Neuronal stem cell (in vitro differentiated cells): ENCODE results near the gene BABAM2.

Source experiments
- DNase-seq: peaks from one replicate; pipeline ENCODE4 v3.0.0-alpha.2; 2013; ENCODE audit warnings: low spot score
- H2AFZ ChIP-seq: one replicate; pipeline ENCODE4 v1.6.1; 2013; ENCODE audit warnings: mild to moderate bottlenecking, low read length, inconsistent platforms
- H2AK5ac ChIP-seq: 2 replicates; pipeline ENCODE4 v1.6.1; 2013; ENCODE audit warnings: low read depth, mild to moderate bottlenecking, inconsistent platforms, low read length, moderate library complexity, mixed read lengths
- H2BK120ac ChIP-seq: 2 replicates; pipeline ENCODE4 v1.6.1; 2013; ENCODE audit warnings: low read depth, mild to moderate bottlenecking, inconsistent platforms, low read length, moderate library complexity, mixed read lengths
- H2BK12ac ChIP-seq: one replicate; pipeline ENCODE4 v1.6.1; 2013; ENCODE audit warnings: low read length, inconsistent platforms
- H2BK15ac ChIP-seq: 2 replicates; pipeline ENCODE4 v1.6.1; 2013; ENCODE audit warnings: mild to moderate bottlenecking, low read length, inconsistent platforms, mixed read lengths
- H2BK5ac ChIP-seq: one replicate; pipeline ENCODE4 v1.6.1; 2013; ENCODE audit warnings: inconsistent platforms, mild to moderate bottlenecking, low read length, moderate library complexity
- H3K14ac ChIP-seq: one replicate; pipeline ENCODE4 v1.6.1; 2013; ENCODE audit warnings: low read length, inconsistent platforms
- H3K18ac ChIP-seq: 2 replicates; pipeline ENCODE4 v1.6.1; 2013; ENCODE audit warnings: low read length, inconsistent platforms
- H3K23ac ChIP-seq: 2 replicates; pipeline ENCODE4 v1.6.1; 2013; ENCODE audit warnings: low read depth, mild to moderate bottlenecking, mixed read lengths, low read length, inconsistent platforms; ENCODE audit not compliant: poor library complexity
- H3K27ac ChIP-seq: replicated peaks from 3 replicates; pipeline ENCODE4 v1.5.1; 2013; ENCODE audit warnings: low read length, inconsistent platforms
- H3K27me3 ChIP-seq, 3 experiments: 2 replicates each; pipeline ENCODE4 v1.6.1; 2013; ENCODE audit warnings: low read length in 3 of 3, mild to moderate bottlenecking in 2 of 3, inconsistent platforms in 1 of 3, low read depth in 1 of 3, mixed read lengths in 1 of 3, moderate library complexity in 1 of 3; ENCODE audit not compliant: control insufficient read depth in 3 of 3, insufficient read depth in 3 of 3
- H3K36me3 ChIP-seq, 2 donors: replicated peaks in 1 of 2; 2 replicates each; pipeline ENCODE4 v1.6.1; 2013; ENCODE audit warnings: low read length in 2 of 2; ENCODE audit not compliant: control insufficient read depth in 2 of 2, insufficient read depth in 2 of 2
- H3K4ac ChIP-seq: 2 replicates; pipeline ENCODE4 v1.6.1; 2013; ENCODE audit warnings: inconsistent platforms, mild to moderate bottlenecking, low read length, moderate library complexity
- H3K4me1 ChIP-seq, 2 donors: 1 replicate in 1 of 2; 2 replicates in 1 of 2; pipeline ENCODE4 v1.6.1; 2013; ENCODE audit warnings: low read length in 2 of 2, low read depth in 1 of 2; ENCODE audit not compliant: control insufficient read depth in 2 of 2, insufficient read depth in 1 of 2
- H3K4me2 ChIP-seq: one replicate; pipeline ENCODE4 v1.6.1; 2013; ENCODE audit warnings: mild to moderate bottlenecking, low read length, inconsistent platforms; ENCODE audit not compliant: insufficient read depth, poor library complexity, severe bottlenecking
- H3K4me3 ChIP-seq, 2 donors: 2 replicates each; pipeline ENCODE4 v1.5.1; 2013; ENCODE audit warnings: low read length in 2 of 2, mild to moderate bottlenecking in 2 of 2, inconsistent platforms in 1 of 2, moderate library complexity in 1 of 2
- H3K79me1 ChIP-seq: one replicate; pipeline ENCODE4 v1.6.1; 2013; ENCODE audit warnings: low read depth, mild to moderate bottlenecking, inconsistent platforms, low read length, moderate library complexity
- H3K9ac ChIP-seq: one replicate; pipeline ENCODE4 v1.6.1; 2013; ENCODE audit warnings: mild to moderate bottlenecking, low read depth, low read length, inconsistent platforms; ENCODE audit not compliant: poor library complexity
- H3K9me3 ChIP-seq, 2 donors: replicated peaks in 1 of 2; 2 replicates each; pipeline versions ENCODE3 to v1.6.1; 2013; ENCODE audit warnings: low read length in 2 of 2, mild to moderate bottlenecking in 2 of 2, inconsistent platforms in 1 of 2, low read depth in 1 of 2, mixed read lengths in 1 of 2, moderate library complexity in 1 of 2; ENCODE audit not compliant: control insufficient read depth in 2 of 2, insufficient read depth in 1 of 2
- H4K8ac ChIP-seq: one replicate; pipeline ENCODE4 v1.6.1; 2013; ENCODE audit warnings: low read depth, mild to moderate bottlenecking, inconsistent platforms, low read length, moderate library complexity
- H4K91ac ChIP-seq: one replicate; pipeline ENCODE4 v1.6.1; 2013; ENCODE audit warnings: low read length, low read depth, mild to moderate bottlenecking, inconsistent platforms; ENCODE audit not compliant: poor library complexity
- WGBS, 2 donors: extraction: QIAGEN DNeasy Blood & Tissue Kit; methylation state at CpG; one replicate each; pipeline ENCODE4 v1.1.7; 2013; ENCODE audit warnings: missing lambda C conversion rate in 2 of 2, mixed read lengths in 1 of 2; ENCODE audit not compliant: insufficient read length in 2 of 2, insufficient replicate concordance in 1 of 2; ENCODE audit errors: extremely low coverage in 2 of 2; 5-methylcytosine and 5-hydroxymethylcytosine counted together

BABAM2 gene

GRCh38 chr2:28248511-28248910 lies 358.0 kb downstream of the BABAM2 start:
- no CpG with 5 or more reads among the region's 2 CpGs for WGBS, 2 donors
- no peak overlapping the region for H3K4me3 ChIP-seq

GRCh38 chr2:28250006-28250405 lies 359.5 kb downstream of the BABAM2 start:
- Histone ChIP-seq H3K9me3 (no peaks in the 10 kb centered on the region), H3K9ac (no peak overlapping the region), H2BK12ac (no peak overlapping the region), H3K27me3 (no peaks in the 10 kb centered on the region), H3K27ac (no peak overlapping the region), H4K91ac (no peak overlapping the region), H3K36me3 (no peaks in the 10 kb centered on the region), H3K4me2 (no peak overlapping the region), H3K4ac (no peak overlapping the region), H3K14ac (no peak overlapping the region), H3K4me3 (no peak overlapping the region), H3K4me1 (no peaks in the 10 kb centered on the region), H2AFZ (no peak overlapping the region), H2AK5ac (no peak overlapping the region), H2BK120ac (no peak overlapping the region), H2BK5ac (no peak overlapping the region), H3K23ac (no peak overlapping the region), H4K8ac (no peak overlapping the region), H3K18ac (no peak overlapping the region), H2BK15ac (no peak overlapping the region), H3K79me1 (no peaks in the 10 kb centered on the region)
- DNase-seq = no peak
- no CpG with 5 or more reads among the region's 4 CpGs for WGBS, 2 donors

More at GRCh38 chr2:28248511-28248910, 358.0 kb downstream of the BABAM2 start:
- Histone ChIP-seq H3K23ac (no peak overlapping the region), H3K4me1 (no peaks in the 10 kb centered on the region), H2BK5ac (no peak overlapping the region), H3K18ac (no peak overlapping the region), H2BK15ac (no peak overlapping the region), H3K36me3 (no peaks in the 10 kb centered on the region), H2AK5ac (no peak overlapping the region), H3K9me3 (no peaks in the 10 kb centered on the region), H3K4me2 (no peak overlapping the region), H2BK120ac (no peak overlapping the region), H2AFZ (no peak overlapping the region), H3K27ac (no peak overlapping the region), H4K91ac (no peak overlapping the region), H3K27me3 (no peaks in the 10 kb centered on the region), H3K4ac (no peak overlapping the region), H2BK12ac (no peak overlapping the region), H3K79me1 (no peaks in the 10 kb centered on the region), H4K8ac (no peak overlapping the region), H3K9ac (no peak overlapping the region), H3K14ac (no peak overlapping the region)
- no peak for DNase-seq

- no peak overlapping the region for H3K4ac ChIP-seq
- H3K4me3 ChIP-seq = no peak overlapping the region
- no peak overlapping the region for H3K23ac ChIP-seq
- H2AFZ ChIP-seq = no peak overlapping the region
- no CpG with 5 or more reads among the region's 8 CpGs for WGBS, 2 donors
- no peak overlapping the region for H3K27ac ChIP-seq
- H2BK120ac ChIP-seq = no peak overlapping the region
- H2BK12ac ChIP-seq = no peak overlapping the region
- no peaks in the 10 kb centered on the region for H3K36me3 ChIP-seq
- no peaks in the 10 kb centered on the region for H3K4me1 ChIP-seq
- H2BK5ac ChIP-seq = no peak overlapping the region
- no peaks in the 10 kb centered on the region for H3K79me1 ChIP-seq
- no peak overlapping the region for H3K18ac ChIP-seq
- DNase-seq = no peak
- H4K8ac ChIP-seq = no peak overlapping the region
- no peak overlapping the region for H3K9ac ChIP-seq
- no peak overlapping the region for H3K14ac ChIP-seq
- H4K91ac ChIP-seq = no peak overlapping the region
- H3K9me3 ChIP-seq = no peaks in the 10 kb centered on the region
- H3K27me3 ChIP-seq = no peaks in the 10 kb centered on the region
- H2BK15ac ChIP-seq = no peak overlapping the region
- no peak overlapping the region for H2AK5ac ChIP-seq
- no peak overlapping the region for H3K4me2 ChIP-seq
Observed at GRCh38 chr2:28251337-28251736, 360.8 kb downstream of the BABAM2 start.

GRCh38 chr2:28252311-28252710 lies 361.8 kb downstream of the BABAM2 start:
- H3K9me3 ChIP-seq = no peaks in the 10 kb centered on the region
- H2BK12ac ChIP-seq = no peak overlapping the region
- H3K4me3 ChIP-seq = no peak overlapping the region
- no peak for DNase-seq
- no peak overlapping the region for H3K9ac ChIP-seq
- H3K4me2 ChIP-seq = no peak overlapping the region
- no peak overlapping the region for H3K18ac ChIP-seq
- no peak overlapping the region for H2BK5ac ChIP-seq
- no peak overlapping the region for H2AK5ac ChIP-seq
- H3K4ac ChIP-seq = no peak overlapping the region
- H3K27ac ChIP-seq = no peak overlapping the region
- H3K4me1 ChIP-seq = no peaks in the 10 kb centered on the region
- no peak overlapping the region for H3K23ac ChIP-seq
- no peak overlapping the region for H4K8ac ChIP-seq
- H2BK120ac ChIP-seq = no peak overlapping the region
- H3K14ac ChIP-seq = no peak overlapping the region
- H3K36me3 ChIP-seq = no peaks in the 10 kb centered on the region
- H3K79me1 ChIP-seq = no peaks in the 10 kb centered on the region
- WGBS, 2 donors = no CpG with 5 or more reads among the region's 2 CpGs
- H2BK15ac ChIP-seq = no peak overlapping the region
- no peak overlapping the region for H2AFZ ChIP-seq
- H4K91ac ChIP-seq = no peak overlapping the region
- no peaks in the 10 kb centered on the region for H3K27me3 ChIP-seq
